ENCODE measurements around the gene DPM3. TPM values are rescaled to one million over a fixed set of nuclear protein-coding genes. Genes with fewer than 3 reads are reported as not detected.
A peak's percentile ranks its signal among the peaks of the same experiment; 100 is the strongest.
"Not testable (repeated sequence)": the region's sequence is repeated elsewhere in the genome, so short reads cannot be mapped to it uniquely, and the experiment has no call there.

The DPM3 gene
- total and polyA plus RNA-seq, 4 experiments from 2014 or later, result 51.6 to 119 (median 77.2) TPM

- peak overlapping the region in 5 of 7 donors; percentile 14 to 70 (median 57) for H3K27ac Mint-ChIP-seq
- peaks cover 14 to 28% (median 26%) of the 10 kb centered on the region in 4 donors for H3K4me1 Mint-ChIP-seq
- intact Hi-C loops (cut with micrococcal nuclease), result loop anchor here (1.0 kb wide), 1 partner anchor 76 kb away; no protein-coding TSS in a partner anchor
- no peaks in the 10 kb centered on the region for H3K27me3 Mint-ChIP-seq
- peak overlapping the region in 7 of 8 donors; percentile 46 to 68 (median 59) for H3K4me3 Mint-ChIP-seq
- Histone ChIP-seq H3K9me3 (ENCODE audit: control insufficient read depth in 1 of 2, low read length in 2 of 2) (no peaks in the 10 kb centered on the region), H3K36me3 (ENCODE audit: insufficient read depth, low read length) (peaks cover 18% of the 10 kb centered on the region), H3K4me3 (ENCODE audit: low read length in 2 of 2) (no peak overlapping the region), H3K27me3 (ENCODE audit: insufficient read depth, low read length) (no peaks in the 10 kb centered on the region), H3K4me1 (ENCODE audit: insufficient read depth, low read length) (peaks cover 22% of the 10 kb centered on the region), H3K27ac (ENCODE audit: low read depth, low read length) (no peak overlapping the region)
- ChIA-PET POLR2A (ENCODE audit: partially characterized antibody) (interaction anchor here (0.7 to 2.1 kb wide), 3 partner anchors 22 to 82 kb away, joined by 3 to 14 read pairs (median 3); no protein-coding TSS in a partner anchor), CTCF (ENCODE audit: partially characterized antibody) (interaction anchor here (0.6 to 12.5 kb wide), 15 partner anchors 10 to 234 kb away, joined by 3 to 229 read pairs (median 5); partner anchors contain the start of gene SLC50A1)
- H3K9me3 Mint-ChIP-seq, result peaks cover 0 to 2% (median 0%) of the 10 kb centered on the region in 8 donors
- peaks cover 15 to 21% of the 10 kb centered on the region in 2 donors for H3K36me3 Mint-ChIP-seq
- peak; percentile 79 to 83 (median 81) for DNase-seq
Measured at GRCh38 chr1:155167166-155168104, 27.1 kb upstream of the DPM3 start.

- Histone ChIP-seq H3K27ac (ENCODE audit: low read depth, low read length) (no peak overlapping the region), H3K36me3 (ENCODE audit: insufficient read depth, low read length) (peaks cover 18% of the 10 kb centered on the region), H3K4me3 (ENCODE audit: low read length in 2 of 2) (no peak overlapping the region), H3K9me3 (ENCODE audit: control insufficient read depth in 1 of 2, low read length in 2 of 2) (no peaks in the 10 kb centered on the region), H3K4me1 (ENCODE audit: insufficient read depth, low read length) (peaks cover 15% of the 10 kb centered on the region), H3K27me3 (ENCODE audit: insufficient read depth, low read length) (no peaks in the 10 kb centered on the region)
- no peaks in the 10 kb centered on the region for H3K27me3 Mint-ChIP-seq
- peaks cover 15 to 16% of the 10 kb centered on the region in 2 donors for H3K36me3 Mint-ChIP-seq
- ChIA-PET POLR2A (ENCODE audit: partially characterized antibody) (interaction anchor here (1.1 to 2.1 kb wide), 2 partner anchors 75 to 81 kb away, joined by 3 to 14 read pairs; no protein-coding TSS in a partner anchor), CTCF (ENCODE audit: partially characterized antibody) (interaction anchor here (1.0 to 12.5 kb wide), 12 partner anchors 10 to 122 kb away, joined by 3 to 229 read pairs (median 4); partner anchors contain the start of gene SLC50A1)
- H3K9me3 Mint-ChIP-seq, result peaks cover 0 to 2% (median 0%) of the 10 kb centered on the region in 8 donors
- no peak for DNase-seq
- intact Hi-C loops (cut with micrococcal nuclease), result loop anchor here (1.0 kb wide), 1 partner anchor 75 kb away; no protein-coding TSS in a partner anchor
- H3K4me3 Mint-ChIP-seq, result no peak overlapping the region
- peaks cover 7 to 20% (median 19%) of the 10 kb centered on the region in 4 donors for H3K4me1 Mint-ChIP-seq
- peak overlapping the region in 2 of 7 donors; percentile 9 to 37 for H3K27ac Mint-ChIP-seq
Measured at GRCh38 chr1:155166471-155167165, 26.3 kb upstream of the DPM3 start.

- no peak for DNase-seq
- intact Hi-C loops (cut with micrococcal nuclease), result no loop called here
- Histone ChIP-seq H3K27me3 (ENCODE audit: insufficient read depth, low read length) (no peaks in the 10 kb centered on the region), H3K27ac (ENCODE audit: low read depth, low read length) (no peak overlapping the region), H3K4me3 (ENCODE audit: low read length in 2 of 2) (no peak overlapping the region), H3K4me1 (ENCODE audit: insufficient read depth, low read length) (peaks cover 10% of the 10 kb centered on the region), H3K9me3 (ENCODE audit: control insufficient read depth in 1 of 2, low read length in 2 of 2) (no peaks in the 10 kb centered on the region), H3K36me3 (ENCODE audit: insufficient read depth, low read length) (peaks cover 18% of the 10 kb centered on the region)
- POLR2A ChIA-PET (ENCODE audit: partially characterized antibody), result interaction anchor here (2.1 kb wide), 1 partner anchor 75 kb away, joined by 14 read pairs; no protein-coding TSS in a partner anchor
- no peak overlapping the region for H3K4me3 Mint-ChIP-seq
- H3K4me1 Mint-ChIP-seq, result peaks cover 7 to 19% (median 17%) of the 10 kb centered on the region in 4 donors
- H3K27ac Mint-ChIP-seq, result no peak overlapping the region
- H3K36me3 Mint-ChIP-seq, result peaks cover 15 to 16% of the 10 kb centered on the region in 2 donors
- CTCF ChIA-PET (ENCODE audit: partially characterized antibody), result interaction anchor here (1.1 to 12.5 kb wide), 7 partner anchors 11 to 122 kb away, joined by 4 to 229 read pairs (median 9); partner anchors contain the start of gene SLC50A1
- H3K27me3 Mint-ChIP-seq, result no peaks in the 10 kb centered on the region
- H3K9me3 Mint-ChIP-seq, result peaks cover 0 to 2% (median 0%) of the 10 kb centered on the region in 8 donors
Measured at GRCh38 chr1:155166051-155166470, 25.7 kb upstream of the DPM3 start.

GRCh38 chr1:155164625-155165024 is 24.3 kb upstream of the DPM3 start:
- Mint-ChIP-seq H3K4me1 (peaks cover 7 to 19% (median 13%) of the 10 kb centered on the region in 4 donors), H3K36me3 (peaks cover 11% of the 10 kb centered on the region in 2 donors)
- H3K9me3 Mint-ChIP-seq; H3K27ac ChIP-seq (ENCODE audit: low read depth, low read length); DNase-seq; POLR2A ChIA-PET (ENCODE audit: partially characterized antibody); H3K27me3 Mint-ChIP-seq; H3K4me3 Mint-ChIP-seq; intact Hi-C loops (cut with micrococcal nuclease); H3K4me3 ChIP-seq (ENCODE audit: low read length in 2 of 2); H3K27ac Mint-ChIP-seq; H3K9me3 ChIP-seq (ENCODE audit: control insufficient read depth in 1 of 2, low read length in 2 of 2); H3K27me3 ChIP-seq (ENCODE audit: insufficient read depth, low read length): not testable (repeated sequence)
- Histone ChIP-seq H3K36me3 (ENCODE audit: insufficient read depth, low read length) (peaks cover 11% of the 10 kb centered on the region), H3K4me1 (ENCODE audit: insufficient read depth, low read length) (peaks cover 10% of the 10 kb centered on the region)
- CTCF ChIA-PET (ENCODE audit: partially characterized antibody), result interaction anchor here (0.8 to 12.5 kb wide), 4 partner anchors 69 to 608 kb away, joined by 4 to 229 read pairs (median 14); no protein-coding TSS in a partner anchor

- Mint-ChIP-seq H3K4me1 (peaks cover 7 to 13% (median 11%) of the 10 kb centered on the region in 4 donors), H3K27ac (peak overlapping the region in 1 of 7 donors; percentile 53)
- H3K4me3 Mint-ChIP-seq; DNase-seq; H3K36me3 Mint-ChIP-seq; H3K27me3 ChIP-seq (ENCODE audit: insufficient read depth, low read length); POLR2A ChIA-PET (ENCODE audit: partially characterized antibody); H3K4me3 ChIP-seq (ENCODE audit: low read length in 2 of 2); H3K9me3 ChIP-seq (ENCODE audit: control insufficient read depth in 1 of 2, low read length in 2 of 2); intact Hi-C loops (cut with micrococcal nuclease); H3K27me3 Mint-ChIP-seq; H3K36me3 ChIP-seq (ENCODE audit: insufficient read depth, low read length); H3K9me3 Mint-ChIP-seq; H3K27ac ChIP-seq (ENCODE audit: low read depth, low read length): not testable (repeated sequence)
- CTCF ChIA-PET (ENCODE audit: partially characterized antibody), result interaction anchor here (0.8 to 12.5 kb wide), 3 partner anchors 9 to 607 kb away, joined by 4 to 229 read pairs (median 4); partner anchors contain the start of gene KRTCAP2
- H3K4me1 ChIP-seq (ENCODE audit: insufficient read depth, low read length), result peaks cover 10% of the 10 kb centered on the region
Measured at GRCh38 chr1:155163785-155164184, 23.5 kb upstream of the DPM3 start.

DNA sequence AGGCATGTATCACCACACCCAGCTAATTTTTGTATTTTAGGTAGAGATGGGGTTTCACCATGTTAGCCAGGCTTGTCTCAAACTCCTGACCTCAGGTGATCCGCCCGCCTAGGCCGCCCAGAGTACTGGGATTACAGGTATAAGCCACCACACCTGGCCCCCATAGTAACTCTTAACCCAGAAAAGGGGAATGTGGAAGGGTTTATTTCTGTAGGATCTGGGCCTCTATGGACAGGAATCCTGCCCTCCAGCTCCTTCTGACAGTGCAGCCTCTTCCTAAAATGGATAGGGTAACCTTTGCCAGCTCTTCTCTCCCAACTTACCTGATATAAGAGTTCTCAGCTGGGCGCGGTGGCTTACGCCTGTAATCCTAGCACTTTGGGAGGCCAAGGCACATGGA is 22.3 kb upstream of the DPM3 start:
- H3K27ac Mint-ChIP-seq; intact Hi-C loops (cut with micrococcal nuclease); DNase-seq; H3K27ac ChIP-seq (ENCODE audit: low read depth, low read length); H3K4me1 Mint-ChIP-seq; H3K4me1 ChIP-seq (ENCODE audit: insufficient read depth, low read length); H3K36me3 ChIP-seq (ENCODE audit: insufficient read depth, low read length); H3K9me3 Mint-ChIP-seq; H3K9me3 ChIP-seq (ENCODE audit: control insufficient read depth in 1 of 2, low read length in 2 of 2); H3K36me3 Mint-ChIP-seq; H3K4me3 ChIP-seq (ENCODE audit: low read length in 2 of 2); H3K27me3 ChIP-seq (ENCODE audit: insufficient read depth, low read length); H3K27me3 Mint-ChIP-seq; H3K4me3 Mint-ChIP-seq: not testable (repeated sequence)
- POLR2A ChIA-PET (ENCODE audit: partially characterized antibody), result interaction anchor here (0.7 kb wide), 1 partner anchor 78 kb away, joined by 3 read pairs; no protein-coding TSS in a partner anchor
- CTCF ChIA-PET (ENCODE audit: partially characterized antibody), result interaction anchor here (0.8 to 1.4 kb wide), 3 partner anchors 10 to 77 kb away, joined by 3 to 4 read pairs (median 3); partner anchors contain the start of gene KRTCAP2
